B cell (primary cell): ENCODE measurements around the gene CENPB. TPM values are rescaled to one million over a fixed set of nuclear protein-coding genes. Genes with fewer than 3 reads are reported as not detected.

ENCODE experiments used
- ATAC-seq: fragments of 200-7000 bp; cut with Tn5 transposase; one replicate; pipeline ENCODE4 v1.10.0; 2021; ENCODE audit warnings: low read depth, mild to moderate bottlenecking, moderate number of reproducible peaks, moderate library complexity
- CTCF ChIA-PET: fragments of 350-600 bp; sonication (Branson Sonifier 250); formaldehyde crosslinking; loops from one replicate; lab custom pipeline; 2021; ENCODE audit warnings: antibody characterized with exemption, inconsistent platforms; lab: Charles Lee
- POLR2A ChIA-PET: fragments of 350-600 bp; sonication (Branson Sonifier 250); formaldehyde crosslinking; loops from one replicate; lab custom pipeline; 2021; ENCODE audit warnings: antibody characterized with exemption; lab: Charles Lee
- DNase-seq: peaks from one replicate; pipeline ENCODE4 v3.0.0; 2013
- H2AFZ ChIP-seq: 2 replicates; pipeline ENCODE4 v1.6.1; 2012; ENCODE audit warnings: mild to moderate bottlenecking, low read depth, low read length; ENCODE audit not compliant: insufficient read depth, poor library complexity, severe bottlenecking
- H3K27ac ChIP-seq, 2 donors: 1 replicate in 1 of 2; 2 replicates in 1 of 2; pipeline ENCODE4 v1.5.1; 2012 to 2013; ENCODE audit warnings: low read length in 2 of 2, mild to moderate bottlenecking in 2 of 2, moderate library complexity in 1 of 2
- H3K27me3 ChIP-seq, 4 experiments: fragments of 200-600 bp in 1 of 4; sonication (generic) in 1 of 4; replicated peaks in 1 of 4; 1 replicate in 2 of 4; 2 replicates in 2 of 4; pipeline versions ENCODE4 v1.6.1 to v1.7.0; 2013 to 2016; ENCODE audit warnings: low read length in 3 of 4, mild to moderate bottlenecking in 2 of 4, mixed read lengths in 1 of 4, moderate library complexity in 1 of 4; ENCODE audit not compliant: insufficient read depth in 4 of 4, control insufficient read depth in 3 of 4; ENCODE audit errors: control extremely low read depth in 1 of 4
- H3K36me3 ChIP-seq, 2 experiments: replicated peaks in 1 of 2; 1 replicate in 1 of 2; 2 replicates in 1 of 2; pipeline versions ENCODE4 v1.6.1 to v1.7.1; 2013; ENCODE audit warnings: low read length in 1 of 2; ENCODE audit not compliant: insufficient read depth in 2 of 2, control insufficient read depth in 1 of 2; ENCODE audit errors: control extremely low read depth in 1 of 2, extremely low read depth in 1 of 2
- H3K4me1 ChIP-seq, 2 donors: fragments of 200-600 bp in 1 of 2; sonication (generic) in 1 of 2; 1 replicate in 1 of 2; 2 replicates in 1 of 2; pipeline versions ENCODE4 v1.5.1 to v1.6.1; 2013 to 2017; ENCODE audit warnings: low read length in 2 of 2; ENCODE audit not compliant: control insufficient read depth in 2 of 2, insufficient read depth in 2 of 2
- H3K4me2 ChIP-seq: replicated peaks from 2 replicates; pipeline ENCODE3; 2012; ENCODE audit warnings: mild to moderate bottlenecking, low read depth, low read length; ENCODE audit not compliant: poor library complexity, severe bottlenecking
- H3K4me3 ChIP-seq, 5 experiments: fragments of 200-600 bp in 1 of 5; sonication (generic) in 1 of 5; 1 replicate in 3 of 5; 2 replicates in 2 of 5; pipeline versions ENCODE4 v1.5.1 to v1.7.0; 2011 to 2016; ENCODE audit warnings: low read length in 4 of 5, mild to moderate bottlenecking in 4 of 5, low read depth in 2 of 5, control low read depth in 1 of 5, moderate library complexity in 1 of 5; ENCODE audit not compliant: insufficient read depth in 1 of 5; ENCODE audit errors: control extremely low read depth in 1 of 5, extremely low read depth in 1 of 5
- H3K79me2 ChIP-seq: fragments of 200-600 bp; sonication (generic); one replicate; pipeline ENCODE4 v1.6.0; 2016; ENCODE audit warnings: low read length; ENCODE audit not compliant: control insufficient read depth, insufficient read depth
- H3K9ac ChIP-seq: fragments of 200-600 bp; sonication (generic); 2 replicates; pipeline ENCODE4 v1.6.1; 2017; ENCODE audit warnings: mild to moderate bottlenecking, low read length, moderate library complexity
- H3K9me3 ChIP-seq, 3 donors: one replicate each; pipeline versions ENCODE4 v1.6.1 to v1.7.1; 2013; ENCODE audit warnings: low read length in 2 of 3; ENCODE audit not compliant: control insufficient read depth in 2 of 3, insufficient read depth in 1 of 3; ENCODE audit errors: control extremely low read depth in 1 of 3
- H4K20me1 ChIP-seq: 2 replicates; pipeline ENCODE4 v1.6.0; 2012; ENCODE audit warnings: mild to moderate bottlenecking, low read length; ENCODE audit not compliant: insufficient read depth, control insufficient read depth, poor library complexity, severe bottlenecking
- H3K27ac Mint-ChIP-seq: one replicate; pipeline ENCODE4 v1.8.0; 2021; ENCODE audit warnings: mixed read lengths
- H3K27me3 Mint-ChIP-seq: one replicate; pipeline ENCODE4 v1.8.0; 2021; ENCODE audit warnings: mixed read lengths
- H3K4me1 Mint-ChIP-seq: one replicate; pipeline ENCODE4 v1.8.0; 2021; ENCODE audit warnings: mixed read lengths
- H3K4me3 Mint-ChIP-seq: one replicate; pipeline ENCODE4 v1.8.0; 2021; ENCODE audit warnings: mixed read lengths
- H3K9me3 Mint-ChIP-seq: one replicate; pipeline ENCODE4 v1.8.0; 2022; ENCODE audit warnings: mixed read lengths; ENCODE audit not compliant: insufficient read depth
- CTCF ChIP-seq: fragments of 200-600 bp; IDR thresholded peaks from one replicate; pipeline ENCODE4 v1.8.0; 2022; ENCODE audit warnings: antibody characterized with exemption, mild to moderate bottlenecking
- EZH2 ChIP-seq: IDR thresholded peaks from 2 replicates; pipeline ENCODE4 v1.6.1; 2012; ENCODE audit warnings: borderline replicate concordance, low read depth, mild to moderate bottlenecking, moderate library complexity, low read length; ENCODE audit not compliant: insufficient read depth, poor library complexity, severe bottlenecking
- WGBS: methylation state at CpG from one replicate; pipeline ENCODE4 v1.1.5; 2013; ENCODE audit warnings: missing lambda C conversion rate; ENCODE audit not compliant: insufficient coverage; 5-methylcytosine and 5-hydroxymethylcytosine counted together
- intact Hi-C: fragments of 100-400 bp; cut with micrococcal nuclease; formaldehyde crosslinking; loops from one replicate; pipeline ENCODE4 v1.10.0; 2022
- polyA plus RNA-seq: library from polyadenylated mRNA; depleted of rRNA; stranded (reverse); fragments of >200 nt; gene quantifications from 2 replicates; pipeline ENCODE4 v1.2.3, GENCODE V29; 2012
- total RNA-seq, 2 donors: library from RNA; stranded (reverse); fragments of 120-200 nt in 1 of 2; gene quantifications; 1 replicate in 1 of 2; 2 replicates in 1 of 2; pipeline versions ENCODE4 v1.2.3 to v1.2.4, GENCODE V29; 2013 to 2022

CENPB gene
- total and polyA plus RNA-seq, 2 donors (not counting 1 experiment from before 2014, with no cell fraction given): 13.3 to 46.4 TPM

DNA sequence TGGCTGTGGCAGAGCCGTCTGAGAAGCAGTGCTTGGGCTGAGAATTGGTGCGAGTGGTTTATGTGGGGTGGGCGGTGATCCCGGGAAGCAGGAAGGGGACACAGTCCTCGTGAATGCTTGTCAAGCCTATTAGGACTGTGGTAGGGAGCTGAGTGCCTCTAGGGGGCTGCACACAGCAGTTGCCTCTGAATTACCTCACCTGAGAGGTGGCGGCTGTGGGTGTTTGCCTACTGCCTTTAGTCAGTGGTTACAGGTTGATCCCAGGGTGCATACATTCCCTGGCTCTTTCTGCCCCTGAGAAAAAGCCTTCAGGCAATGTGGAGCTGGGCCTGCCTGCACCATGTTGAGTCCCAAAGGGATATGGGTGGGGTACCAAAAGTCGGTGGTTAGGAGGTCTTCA is 39.0 kb upstream of the CENPB start:
- 95% methylated on average over 6 of the region's 7 CpGs for WGBS
- Mint-ChIP-seq H3K4me1 (peaks cover 20% of the 10 kb centered on the region), H3K27ac (no peak overlapping the region), H3K27me3 (no peaks in the 10 kb centered on the region), H3K9me3 (no peaks in the 10 kb centered on the region), H3K4me3 (no peak overlapping the region)
- no peak for TF ChIP-seq CTCF
- no peak for TF ChIP-seq EZH2
- Histone ChIP-seq H3K9me3 (no peaks in the 10 kb centered on the region), H3K9ac (no peak overlapping the region), H3K4me1 (peaks cover 6 to 20% of the 10 kb centered on the region in 2 donors), H3K36me3 (peaks cover 3 to 26% of the 10 kb centered on the region in 2 experiments), H3K79me2 (peaks cover 13% of the 10 kb centered on the region), H3K27me3 (no peaks in the 10 kb centered on the region), H4K20me1 (no peaks in the 10 kb centered on the region), H3K4me2 (no peak overlapping the region), H3K27ac (no peak overlapping the region), H3K4me3 (no peak overlapping the region), H2AFZ (no peak overlapping the region)
- intact Hi-C loops: no loop called here
- ChIA-PET POLR2A (interaction anchor here (0.6 kb wide), 1 partner anchor 39 kb away, joined by 3 read pairs; no protein-coding TSS in a partner anchor), CTCF (interaction anchor here (0.6 to 1.5 kb wide), 3 partner anchors 14 to 58 kb away, joined by 3 read pairs; partner anchors contain the start of genes ADISSP and CENPB)
- no peak for DNase-seq
- ATAC-seq: no peak

- H3K9me3 Mint-ChIP-seq: no peaks in the 10 kb centered on the region
- ATAC-seq (no peak), DNase-seq (no peak)
- no peaks in the 10 kb centered on the region for H4K20me1 ChIP-seq
- H3K27me3 Mint-ChIP-seq: no peaks in the 10 kb centered on the region
- peaks cover 3 to 26% of the 10 kb centered on the region in 2 experiments for H3K36me3 ChIP-seq
- ChIA-PET CTCF (interaction anchor here (0.6 kb wide), 1 partner anchor 31 kb away, joined by 3 read pairs; no protein-coding TSS in a partner anchor), POLR2A (no interaction called here)
- no peak overlapping the region for H3K4me3 ChIP-seq
- H3K4me1 ChIP-seq: peaks cover 13 to 27% of the 10 kb centered on the region in 2 donors
- no peak overlapping the region for H3K27ac ChIP-seq
- peaks cover 25% of the 10 kb centered on the region for H3K4me1 Mint-ChIP-seq
- no peak overlapping the region for H3K27ac Mint-ChIP-seq
- intact Hi-C loops: no loop called here
- H3K9ac ChIP-seq: no peak overlapping the region
- peaks cover 13% of the 10 kb centered on the region for H3K79me2 ChIP-seq
- H3K27me3 ChIP-seq: no peaks in the 10 kb centered on the region
- no peak overlapping the region for H3K4me3 Mint-ChIP-seq
- WGBS: 98% methylated on average over 20 of the region's 20 CpGs
- no peak overlapping the region for H3K4me2 ChIP-seq
- no peak overlapping the region for H2AFZ ChIP-seq
- H3K9me3 ChIP-seq: no peaks in the 10 kb centered on the region
- TF ChIP-seq CTCF (no peak), EZH2 (no peak)
Observed at GRCh38 chr20:3823881-3824280, 37.3 kb upstream of the CENPB start.
